ENCODE measurements around the gene ICA1.

ICA1 gene

GRCh38 chr7:8157296-8157695, 104.7 kb downstream of the ICA1 start:
- no peak for DNase-seq

GRCh38 chr7:8155836-8156235, 106.1 kb downstream of the ICA1 start:
- no peak for DNase-seq

- peak; percentile 69 for DNase-seq
Measured at GRCh38 chr7:8154272-8154671, 107.7 kb downstream of the ICA1 start.

GRCh38 chr7:8152489-8153192, 109.3 kb downstream of the ICA1 start:
- no peak for DNase-seq

- DNase-seq, result no peak
Measured at GRCh38 chr7:8151161-8151725, 110.7 kb downstream of the ICA1 start.

- DNase-seq, result no peak
Measured at GRCh38 chr7:8149222-8149621, 112.7 kb downstream of the ICA1 start.

GRCh38 chr7:8147760-8148463, 114.1 kb downstream of the ICA1 start:
- peak; percentile 56 for DNase-seq

GRCh38 chr7:8146788-8147413, 115.1 kb downstream of the ICA1 start:
- DNase-seq, result peak; percentile 73

- peak; percentile 7 for DNase-seq
Measured at GRCh38 chr7:8146106-8146787, 115.7 kb downstream of the ICA1 start.

- DNase-seq, result no peak
Measured at GRCh38 chr7:8144856-8145255, 117.1 kb downstream of the ICA1 start.

GRCh38 chr7:8143151-8143874, 118.7 kb downstream of the ICA1 start:
- no peak for DNase-seq

- no peak for DNase-seq
Measured at GRCh38 chr7:8142477-8142876, 119.5 kb downstream of the ICA1 start.

- no peak for DNase-seq
Measured at GRCh38 chr7:8141070-8141469, 120.9 kb downstream of the ICA1 start.

- DNase-seq, result no peak
Measured at GRCh38 chr7:8136051-8136730, 125.8 kb downstream of the ICA1 start.

- no peak for DNase-seq
Measured at GRCh38 chr7:8135417-8135816, 126.5 kb downstream of the ICA1 start.

GRCh38 chr7:8134089-8134733, 127.8 kb downstream of the ICA1 start:
- no peak for DNase-seq

- no peak for DNase-seq
Measured at GRCh38 chr7:8133188-8133848, 128.6 kb downstream of the ICA1 start.

- no peak for DNase-seq
Measured at GRCh38 chr7:8131694-8132605, 130.0 kb downstream of the ICA1 start.

GRCh38 chr7:8130663-8131062, 131.3 kb downstream of the ICA1 start:
- no peak for DNase-seq

- DNase-seq, result no peak
Measured at GRCh38 chr7:8129318-8129659, 132.7 kb downstream of the ICA1 start.
